GM08714 (cell line): ENCODE results near the gene ARAF.
"Not testable (repeated sequence)": the region's sequence is repeated elsewhere in the genome, so short reads cannot be mapped to it uniquely, and the experiment has no call there.

Experiments used
- H3K4me3 ChIP-seq: fragments of 200-500 bp; sonication (Bioruptor generic); 2 replicates; pipeline ENCODE4 v1.5.1; 2014; ENCODE audit warnings: mild to moderate bottlenecking, low read length, inconsistent platforms
- ZNF274 ChIP-seq: IDR thresholded peaks from 2 replicates; pipeline ENCODE4 v1.6.1; 2012; ENCODE audit warnings: mild to moderate bottlenecking, low read depth, low read length

ARAF gene

DNA sequence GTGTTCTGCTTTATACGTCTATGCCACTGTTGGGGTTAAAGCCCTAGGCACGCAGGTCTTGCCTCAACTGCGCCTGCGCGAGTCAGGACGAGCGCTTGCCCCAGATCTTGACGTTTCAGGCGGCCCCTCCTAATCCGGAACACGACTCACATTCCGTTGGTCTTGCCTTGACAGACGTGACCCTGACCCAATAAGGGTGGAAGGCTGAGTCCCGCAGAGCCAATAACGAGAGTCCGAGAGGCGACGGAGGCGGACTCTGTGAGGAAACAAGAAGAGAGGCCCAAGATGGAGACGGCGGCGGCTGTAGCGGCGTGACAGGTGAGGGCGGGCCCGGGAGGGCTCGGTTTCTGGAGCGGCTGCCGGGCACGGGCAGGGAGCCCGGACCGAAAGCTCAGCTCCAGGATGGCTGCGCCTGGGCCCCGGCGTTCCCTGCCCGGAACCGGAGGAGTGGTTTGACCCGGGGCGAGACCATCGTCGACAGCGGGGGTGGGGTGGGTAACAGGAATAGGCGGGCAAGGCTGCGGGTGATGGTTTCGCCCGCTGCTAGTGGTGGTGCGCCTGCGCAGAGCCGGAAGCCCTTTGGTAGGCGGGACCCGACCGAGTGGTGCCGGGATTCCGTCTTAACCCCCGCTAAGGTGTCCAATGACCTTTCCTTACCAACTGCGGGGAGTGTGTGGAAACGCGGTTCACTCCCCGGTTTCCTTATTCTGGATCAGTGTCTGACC, at the start of gene ARAF:
TSS of gene ARAF (plus strand) at position 272 of the 725 bp plus-strand sequence. CDS start 1,763 bp downstream, outside the sequence.
- peak within 1 kb of the TSS; percentile 92 for H3K4me3 ChIP-seq
- no peak for TF ChIP-seq ZNF274

GRCh38 chrX:47512383-47512782, 48.6 kb upstream of the ARAF start:
- H3K4me3 ChIP-seq: not testable (repeated sequence)

- H3K4me3 ChIP-seq: peak overlapping the region; percentile 47; the same call in 1 of the 2 replicates
Measured at GRCh38 chrX:47513034-47513965, 47.7 kb upstream of the ARAF start.

GRCh38 chrX:47514533-47515235, 46.3 kb upstream of the ARAF start:
- no peak for TF ChIP-seq ZNF274
- H3K4me3 ChIP-seq: no peak overlapping the region

- no peak overlapping the region for H3K4me3 ChIP-seq
- no peak for TF ChIP-seq ZNF274
Measured at GRCh38 chrX:47515941-47516665, 44.9 kb upstream of the ARAF start.

- H3K4me3 ChIP-seq: no peak overlapping the region
- no peak for TF ChIP-seq ZNF274
Measured at GRCh38 chrX:47518144-47518543, 42.9 kb upstream of the ARAF start.

DNA sequence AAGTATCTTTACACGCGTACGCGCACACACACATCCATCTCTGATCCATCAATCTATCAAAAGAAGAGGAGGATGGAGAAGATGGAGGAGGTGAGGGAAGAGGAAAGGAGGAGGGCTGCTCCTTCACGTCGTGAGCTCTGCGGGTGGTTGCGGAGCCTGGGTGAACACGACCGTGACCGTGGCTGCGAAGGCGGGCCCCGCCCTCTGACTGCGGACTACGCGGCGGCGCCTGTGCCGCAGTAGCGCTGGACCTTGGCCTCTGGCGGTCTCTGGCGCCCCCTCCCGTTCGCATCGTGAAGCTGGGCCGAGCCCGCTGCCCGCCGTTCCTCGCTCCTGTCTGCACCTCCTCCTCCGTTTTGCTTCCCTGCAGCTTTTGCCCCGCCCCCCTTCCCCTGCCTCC, 37.7 kb upstream of the ARAF start:
- TF ChIP-seq ZNF274: no peak
- H3K4me3 ChIP-seq: peak overlapping the region; percentile 47; the same call in 1 of the 2 replicates

GRCh38 chrX:47523713-47524166, 37.3 kb upstream of the ARAF start:
- TF ChIP-seq ZNF274: no peak
- H3K4me3 ChIP-seq: peak overlapping the region; percentile 47; the same call in 1 of the 2 replicates

GRCh38 chrX:47529548-47529947, 31.5 kb upstream of the ARAF start:
- no peak for TF ChIP-seq ZNF274
- no peak overlapping the region for H3K4me3 ChIP-seq

DNA sequence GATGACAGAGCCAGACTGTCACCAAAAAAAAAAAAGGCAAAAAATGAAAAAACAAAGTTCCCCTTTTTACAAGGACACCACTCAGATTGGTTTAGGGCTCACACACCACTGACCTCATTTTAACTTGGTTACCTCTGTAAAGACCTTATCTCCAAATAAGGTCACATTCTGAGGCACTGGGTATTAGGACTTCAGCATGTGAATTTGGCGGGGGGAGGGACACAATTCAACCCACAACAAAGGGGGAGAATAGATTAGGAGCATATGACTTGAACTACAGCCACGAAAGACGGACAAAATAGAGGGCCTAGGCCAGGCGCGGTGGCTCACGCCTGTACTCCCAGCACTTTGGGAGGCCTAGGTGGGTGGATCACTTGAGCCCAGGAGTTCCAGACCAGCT, 31.0 kb upstream of the ARAF start:
- no peak for TF ChIP-seq ZNF274
- H3K4me3 ChIP-seq: no peak overlapping the region

- no peak overlapping the region for H3K4me3 ChIP-seq
- no peak for TF ChIP-seq ZNF274
Measured at GRCh38 chrX:47539860-47540259, 21.1 kb upstream of the ARAF start.

GRCh38 chrX:47540754-47541538, 20.1 kb upstream of the ARAF start:
- no peak overlapping the region for H3K4me3 ChIP-seq
- TF ChIP-seq ZNF274: no peak

GRCh38 chrX:47543496-47543895, 17.5 kb upstream of the ARAF start:
- no peak for TF ChIP-seq ZNF274
- H3K4me3 ChIP-seq: no peak overlapping the region
